SH-SY5Y (cell line): Measurements from ENCODE around the gene RASGRF2.

Source experiments
- GATA2 ChIP-seq: IDR thresholded peaks from 2 replicates; pipeline ENCODE4 v1.6.1; 2011; ENCODE audit warnings: mild to moderate bottlenecking, low read depth, low read length
- GATA3 ChIP-seq: IDR thresholded peaks from 2 replicates; pipeline ENCODE4 v1.6.1; 2011; ENCODE audit warnings: low read depth, mild to moderate bottlenecking, low read length, moderate library complexity

DNA sequence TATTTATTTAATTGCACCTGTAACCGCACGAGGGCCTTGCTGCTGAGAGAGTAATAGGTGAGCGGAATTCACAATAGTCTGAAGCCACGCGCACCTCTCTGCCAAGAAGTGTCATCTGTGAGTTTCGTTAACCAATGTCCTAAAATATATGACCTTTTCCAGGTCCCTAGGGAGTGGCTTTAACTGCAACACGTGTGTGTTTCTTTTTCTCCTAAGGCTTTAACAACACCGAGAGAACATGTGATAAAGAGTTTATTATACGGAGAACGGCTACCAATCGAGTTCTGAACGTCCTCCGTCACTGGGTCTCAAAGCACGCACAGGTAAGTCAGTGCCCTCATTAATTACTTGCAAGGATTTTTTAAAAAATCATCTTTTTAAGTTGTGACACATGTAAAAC lies 219.8 kb downstream of the RASGRF2 start:
- TF ChIP-seq GATA2 (no peak), GATA3 (no peak)
